DND-41 (cell line): Measurements from ENCODE around the gene KISS1.

Experiments used
- ATAC-seq: fragments of 200-7000 bp; cut with Tn5 transposase; 3 replicates; pipeline ENCODE4 v1.9.1; 2021; ENCODE audit warnings: low read depth; ENCODE audit not compliant: insufficient read depth
- DNase-seq: peaks from one replicate; pipeline ENCODE4 v3.0.0-alpha.2; 2020
- H2AFZ ChIP-seq: 2 replicates; pipeline ENCODE4 v1.6.0; 2012; ENCODE audit warnings: low read depth, low read length
- H3K27ac ChIP-seq: 2 replicates; pipeline ENCODE4 v1.5.1; 2012; ENCODE audit warnings: low read length, inconsistent platforms
- H3K27me3 ChIP-seq: fragments of 200-600 bp; sonication (generic); 2 replicates; pipeline ENCODE4 v1.6.0; 2012; ENCODE audit warnings: low read length, mild to moderate bottlenecking, inconsistent platforms; ENCODE audit not compliant: insufficient read depth, poor library complexity
- H3K36me3 ChIP-seq: 2 replicates; pipeline ENCODE4 v1.5.1; 2012; ENCODE audit warnings: low read length, inconsistent platforms; ENCODE audit not compliant: insufficient read depth
- H3K4me1 ChIP-seq: 2 replicates; pipeline ENCODE4 v1.5.1; 2012; ENCODE audit warnings: mild to moderate bottlenecking, low read length; ENCODE audit not compliant: insufficient read depth
- H3K4me2 ChIP-seq: 2 replicates; pipeline ENCODE4 v1.6.0; 2012; ENCODE audit warnings: mild to moderate bottlenecking, moderate library complexity, low read length, inconsistent platforms; ENCODE audit not compliant: insufficient read depth
- H3K4me3 ChIP-seq, 2 experiments: fragments of 200-600 bp in 1 of 2; shearing (Covaris generic) in 1 of 2; 2 replicates each; pipeline ENCODE4 v1.5.1; 2012 to 2016; ENCODE audit warnings: inconsistent platforms in 2 of 2, low read length in 2 of 2, mild to moderate bottlenecking in 2 of 2, low read depth in 1 of 2, moderate library complexity in 1 of 2
- H3K79me2 ChIP-seq: 2 replicates; pipeline ENCODE4 v1.6.0; 2012; ENCODE audit warnings: low read length, inconsistent platforms; ENCODE audit not compliant: insufficient read depth
- H3K9ac ChIP-seq: 2 replicates; pipeline ENCODE4 v1.6.0; 2012; ENCODE audit warnings: low read depth, mild to moderate bottlenecking, inconsistent platforms, low read length, moderate library complexity
- H3K9me3 ChIP-seq: 2 replicates; pipeline ENCODE4 v1.5.1; 2012; ENCODE audit warnings: low read length, moderate library complexity, mild to moderate bottlenecking, inconsistent platforms; ENCODE audit not compliant: insufficient read depth, severe bottlenecking
- H4K20me1 ChIP-seq: 2 replicates; pipeline ENCODE4 v1.6.0; 2012; ENCODE audit warnings: low read length; ENCODE audit not compliant: insufficient read depth
- CTCF ChIP-seq: IDR thresholded peaks from 2 replicates; pipeline ENCODE4 v1.5.1; 2012; ENCODE audit warnings: borderline replicate concordance, low read length, moderate library complexity, mild to moderate bottlenecking; ENCODE audit not compliant: poor library complexity, severe bottlenecking; ENCODE audit errors: extremely low read depth
- EZH2 ChIP-seq: IDR thresholded peaks from 3 replicates; pipeline ENCODE4 v1.6.1; 2012; ENCODE audit warnings: borderline replicate concordance, low read depth, mild to moderate bottlenecking, moderate library complexity, low read length, inconsistent platforms; ENCODE audit not compliant: severe bottlenecking

Gene KISS1

GRCh38 chr1:204151552-204152309, 44.6 kb downstream of the KISS1 start, which contains the start of gene ETNK2:
TSS of gene ETNK2 (minus strand) at chr1:204152044. CDS start at chr1:204151852, 192 bp downstream.
- Histone ChIP-seq H2AFZ (no peak within 1 kb of the TSS), H3K4me3 (no peak within 1 kb of the TSS), H3K27ac (no peak within 1 kb of the TSS), H4K20me1 (no peaks in the 10 kb centered on the region; the same call in none of the 2 replicates), H3K4me1 (no peaks in the 10 kb centered on the region), H3K79me2 (no peaks in the 10 kb centered on the region), H3K4me2 (no peak within 1 kb of the TSS), H3K9ac (no peak within 1 kb of the TSS), H3K9me3 (no peaks in the 10 kb centered on the region), H3K36me3 (no peaks in the 10 kb centered on the region), H3K27me3 (no peaks in the 10 kb centered on the region)
- ATAC-seq (no peak), DNase-seq (no peak)
- TF ChIP-seq EZH2 (no peak), CTCF (no peak)

GRCh38 chr1:204150702-204151551, 45.4 kb downstream of the KISS1 start:
- H3K4me3 ChIP-seq: no peak overlapping the region
- H3K27ac ChIP-seq: no peak overlapping the region

GRCh38 chr1:204149635-204150565, 46.4 kb downstream of the KISS1 start:
- H2AFZ ChIP-seq: no peak overlapping the region
- H3K4me2 ChIP-seq: no peak overlapping the region

More at GRCh38 chr1:204150702-204151551, 45.4 kb downstream of the KISS1 start:
- Histone ChIP-seq H4K20me1 (no peaks in the 10 kb centered on the region; the same call in 1 of the 2 replicates), H3K36me3 (no peaks in the 10 kb centered on the region), H3K4me1 (no peaks in the 10 kb centered on the region), H3K79me2 (no peaks in the 10 kb centered on the region), H3K9me3 (no peaks in the 10 kb centered on the region), H2AFZ (no peak overlapping the region), H3K9ac (no peak overlapping the region), H3K4me2 (no peak overlapping the region), H3K27me3 (no peaks in the 10 kb centered on the region)
- ATAC-seq (no peak), DNase-seq (no peak)
- TF ChIP-seq CTCF (no peak), EZH2 (no peak)

More at GRCh38 chr1:204149635-204150565, 46.4 kb downstream of the KISS1 start:
- ATAC-seq (no peak), DNase-seq (no peak)
- H3K36me3 ChIP-seq: no peaks in the 10 kb centered on the region
- no peak overlapping the region for H3K4me3 ChIP-seq
- no peaks in the 10 kb centered on the region for H3K9me3 ChIP-seq
- TF ChIP-seq CTCF: no peak
- no peak for TF ChIP-seq EZH2
- no peak overlapping the region for H3K27ac ChIP-seq
- no peaks in the 10 kb centered on the region for H3K27me3 ChIP-seq
- H3K79me2 ChIP-seq: no peaks in the 10 kb centered on the region
- H3K9ac ChIP-seq: no peak overlapping the region
- H4K20me1 ChIP-seq: no peaks in the 10 kb centered on the region; the same call in 1 of the 2 replicates
- H3K4me1 ChIP-seq: no peaks in the 10 kb centered on the region
